Raji (cell line): ENCODE results near the gene MAL.

Experiments
- POLR2A ChIP-seq: IDR thresholded peaks from 2 replicates; pipeline ENCODE4 v1.6.1; 2011; ENCODE audit warnings: low read depth, low read length, control low read depth; ENCODE audit not compliant: insufficient read depth

The MAL gene

GRCh38 chr2:95056461-95057459, 31.3 kb downstream of the MAL start:
- TF ChIP-seq POLR2A = no peak

DNA sequence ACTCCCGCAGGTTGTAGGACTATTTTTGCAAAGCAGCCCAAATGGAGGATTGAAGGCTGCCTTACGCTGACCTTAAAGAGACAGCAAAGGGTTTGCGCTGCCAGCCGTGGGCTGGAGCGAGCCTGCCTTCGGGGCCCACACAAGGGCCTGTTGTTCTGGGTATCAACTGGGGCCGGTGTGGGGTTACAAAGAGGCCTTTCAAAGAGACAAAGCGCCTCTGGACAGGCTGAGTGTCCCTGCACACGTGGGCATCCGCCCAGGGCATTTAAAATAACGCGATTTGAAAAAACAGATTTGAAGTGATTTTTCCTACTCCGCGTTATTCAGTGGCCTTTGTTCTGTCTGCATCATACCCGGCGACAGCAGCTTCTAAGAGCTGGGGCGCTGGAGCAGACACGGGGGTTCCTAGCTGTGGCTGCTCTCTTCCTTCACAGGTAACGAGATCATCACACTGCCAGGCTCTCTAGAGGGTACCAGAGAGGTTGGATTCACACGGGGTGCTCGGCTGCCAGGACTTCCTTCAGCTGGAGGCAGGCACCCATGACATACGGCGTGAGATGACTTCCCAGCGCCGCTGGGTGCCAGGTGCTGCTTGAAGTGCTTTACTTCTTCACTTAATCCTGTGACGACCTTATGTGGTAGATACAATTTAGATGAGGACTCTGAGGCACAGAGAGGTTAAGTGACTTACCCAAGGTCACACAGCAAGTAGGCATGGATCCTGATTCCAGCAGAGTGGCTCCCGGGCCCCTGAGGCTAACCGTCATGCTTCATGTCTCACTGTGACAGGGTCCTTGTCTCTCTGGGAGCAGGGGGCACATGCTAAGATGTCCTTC, 32.2 kb downstream of the MAL start:
- TF ChIP-seq POLR2A = no peak

- no peak for TF ChIP-seq POLR2A
Measured at GRCh38 chr2:95058466-95058988, 33.0 kb downstream of the MAL start.

DNA sequence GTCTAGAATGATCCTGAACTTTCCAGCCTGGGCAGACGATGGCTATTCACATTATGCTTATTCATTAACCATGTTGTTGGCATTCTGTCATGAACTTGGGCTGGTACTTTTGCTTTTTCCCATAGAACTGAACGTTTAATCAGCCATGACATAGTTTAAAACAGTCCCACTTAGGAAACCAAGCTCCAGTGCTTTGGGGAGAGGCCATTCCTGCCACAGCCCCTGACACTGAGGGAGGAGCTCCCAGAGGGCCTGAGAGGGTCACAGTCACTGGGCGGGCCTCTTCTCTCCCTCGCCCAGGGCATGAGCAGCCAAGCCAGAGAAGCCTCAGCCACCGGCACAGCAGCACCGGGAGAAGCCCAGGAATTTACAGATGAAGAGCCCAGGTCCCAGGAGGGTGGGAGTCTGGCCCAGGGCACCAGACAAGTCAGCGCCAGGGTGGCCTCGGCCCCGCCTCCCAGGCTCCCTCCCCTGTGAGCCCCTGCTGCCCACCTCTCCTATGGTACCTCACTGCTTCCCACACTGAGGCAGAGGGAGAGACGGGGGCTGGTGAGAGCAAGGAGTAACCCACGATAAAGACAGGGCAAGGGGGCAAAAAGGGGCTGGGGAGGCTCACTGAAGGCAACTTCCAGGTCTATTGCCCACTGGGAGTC, 33.6 kb downstream of the MAL start:
- TF ChIP-seq POLR2A = no peak

GRCh38 chr2:95059656-95060370, 34.3 kb downstream of the MAL start:
- TF ChIP-seq POLR2A = no peak

GRCh38 chr2:95060446-95061118, 35.1 kb downstream of the MAL start:
- TF ChIP-seq POLR2A = no peak

DNA sequence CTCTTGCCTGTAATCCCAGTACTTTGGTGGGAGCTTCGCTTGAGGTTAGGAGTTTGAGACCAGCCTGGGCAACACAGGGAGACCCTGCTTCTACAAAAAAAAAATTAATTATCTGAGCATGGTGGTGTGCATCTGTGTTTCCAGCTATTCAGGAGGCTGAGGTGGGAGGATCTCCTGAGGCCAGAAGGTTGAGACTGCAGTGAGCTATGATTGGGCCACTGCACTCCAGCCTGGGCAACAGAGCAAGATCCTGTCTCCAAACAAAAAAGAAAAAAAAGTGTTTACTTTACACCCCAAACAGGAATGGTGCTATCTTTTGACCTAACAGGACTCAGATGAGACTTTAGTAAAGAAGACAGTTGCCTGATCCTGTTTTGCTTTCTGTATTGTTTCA, 35.6 kb downstream of the MAL start:
- TF ChIP-seq POLR2A = no peak

- no peak for TF ChIP-seq POLR2A
Measured at GRCh38 chr2:95061601-95062183, 36.2 kb downstream of the MAL start.

DNA sequence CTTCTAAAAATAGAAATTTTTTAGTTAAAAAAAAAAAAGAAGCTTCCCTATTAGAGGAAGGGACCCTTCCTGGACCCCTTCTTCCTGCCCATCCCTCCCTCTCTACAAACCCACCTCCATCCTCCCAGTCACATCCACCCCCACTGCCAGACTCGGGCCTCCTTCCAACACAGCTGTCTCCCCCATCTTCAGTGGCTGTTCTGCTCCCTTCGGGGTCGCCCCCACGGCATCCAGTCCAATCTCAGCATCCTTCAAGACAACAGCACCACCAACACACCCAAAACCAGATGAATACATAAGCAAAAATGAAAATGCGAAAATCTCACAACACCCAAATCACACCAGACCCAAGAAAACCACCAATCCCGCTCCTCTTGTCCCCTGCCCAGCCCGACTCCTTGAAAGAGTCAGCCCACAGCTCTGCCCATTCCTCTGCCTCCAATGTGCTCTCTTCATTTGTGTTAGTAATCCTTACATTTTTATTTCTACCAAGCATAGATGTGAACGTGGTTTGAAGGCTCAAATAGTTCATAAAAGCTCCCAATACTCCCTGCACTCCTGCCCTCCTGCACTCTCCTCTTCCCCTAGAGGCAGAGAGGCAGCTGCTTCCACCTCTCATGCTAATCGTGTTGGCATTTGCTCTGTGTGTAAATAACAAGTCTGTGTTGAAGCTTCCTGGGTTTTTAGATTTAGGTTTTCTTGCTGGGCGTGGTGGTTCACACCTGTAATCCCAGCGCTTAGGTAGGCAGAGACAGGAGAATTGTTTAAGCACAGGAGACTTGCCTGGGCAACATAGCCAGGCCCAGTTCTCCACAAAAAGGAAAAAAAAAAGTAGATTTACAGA, 37.0 kb downstream of the MAL start:
- no peak for TF ChIP-seq POLR2A

GRCh38 chr2:95063086-95063958, 37.8 kb downstream of the MAL start:
- TF ChIP-seq POLR2A = no peak

- TF ChIP-seq POLR2A = no peak
Measured at GRCh38 chr2:95068256-95068655, 42.7 kb downstream of the MAL start.

GRCh38 chr2:95069465-95069864, 44.0 kb downstream of the MAL start:
- TF ChIP-seq POLR2A = no peak
